NCI-H748 treated with DMSO at 0.1 percent for 48 hours (cell line): Measurements from ENCODE around the gene LDLRAD4.
"Not testable (repeated sequence)": the region's sequence is repeated elsewhere in the genome, so short reads cannot be mapped to it uniquely, and the experiment has no call there.

Experiments
- DNase-seq: peaks from one replicate; lab custom pipeline; 2025; lab: John Stamatoyannopoulos, UW

LDLRAD4 gene

DNA sequence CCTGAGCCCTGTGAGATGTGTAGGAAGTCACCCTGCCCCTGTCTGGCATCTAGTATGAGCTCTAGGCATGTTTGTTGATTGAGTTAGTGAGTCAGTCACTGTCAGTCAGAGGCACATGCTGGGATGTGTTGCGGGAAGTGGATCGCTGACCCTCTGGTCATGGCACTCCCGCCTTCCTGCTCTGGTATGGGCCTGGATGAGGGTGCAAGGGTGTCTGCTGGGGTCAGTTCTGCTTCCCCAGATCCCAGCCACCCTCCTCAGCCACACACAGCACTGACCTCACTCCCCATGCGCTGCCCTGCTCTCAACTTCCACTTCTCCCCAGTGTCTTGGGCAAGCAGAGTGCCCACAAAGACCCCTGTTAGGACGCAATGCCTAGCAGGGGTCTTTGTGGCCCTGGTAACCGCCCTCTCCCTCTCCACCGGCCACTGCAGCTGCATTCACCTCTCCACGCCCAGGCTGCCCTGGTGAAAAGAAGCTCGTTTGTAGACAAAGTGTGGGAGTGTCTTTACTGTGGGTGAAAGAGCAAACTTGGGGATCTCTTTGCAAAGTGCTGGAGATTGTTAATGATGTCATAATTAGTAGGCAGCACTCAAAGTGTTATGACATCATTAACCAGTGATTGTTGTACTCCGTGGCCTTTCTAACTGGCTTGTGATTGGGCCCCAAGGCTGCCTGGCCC is 252.1 kb downstream of the LDLRAD4 start:
- no peak for DNase-seq

DNA sequence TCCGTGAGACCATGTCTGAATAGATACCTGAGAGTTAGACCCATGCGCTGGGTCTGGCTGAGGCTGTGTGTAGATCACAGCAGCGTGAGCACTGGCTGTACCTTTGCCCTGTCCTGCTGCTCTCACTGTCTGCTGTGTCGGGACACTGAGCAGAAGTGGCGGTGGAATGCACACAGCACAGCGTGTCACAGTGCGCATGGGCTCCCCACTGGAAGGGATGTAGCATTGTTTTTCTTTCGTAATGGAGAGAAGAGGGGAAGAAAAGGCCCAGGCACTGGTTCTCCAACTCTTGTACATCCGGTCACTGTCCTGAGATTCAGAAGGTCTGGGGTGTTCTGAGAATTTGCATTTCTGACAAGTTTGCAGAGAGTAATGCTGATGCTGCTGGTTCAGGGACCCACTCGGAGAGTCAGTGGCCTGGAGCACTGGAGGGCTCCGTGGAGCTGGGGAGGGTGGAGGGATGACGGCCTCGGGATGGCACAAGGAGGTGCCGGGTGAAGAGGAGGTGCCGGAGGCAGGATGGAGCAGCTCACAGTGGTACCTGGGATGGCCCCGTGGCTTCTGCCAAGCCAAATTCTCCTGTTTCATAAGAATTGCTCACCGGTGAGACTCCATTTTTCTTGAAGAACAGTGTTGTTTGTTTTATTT is 252.8 kb downstream of the LDLRAD4 start:
- no peak for DNase-seq

DNA sequence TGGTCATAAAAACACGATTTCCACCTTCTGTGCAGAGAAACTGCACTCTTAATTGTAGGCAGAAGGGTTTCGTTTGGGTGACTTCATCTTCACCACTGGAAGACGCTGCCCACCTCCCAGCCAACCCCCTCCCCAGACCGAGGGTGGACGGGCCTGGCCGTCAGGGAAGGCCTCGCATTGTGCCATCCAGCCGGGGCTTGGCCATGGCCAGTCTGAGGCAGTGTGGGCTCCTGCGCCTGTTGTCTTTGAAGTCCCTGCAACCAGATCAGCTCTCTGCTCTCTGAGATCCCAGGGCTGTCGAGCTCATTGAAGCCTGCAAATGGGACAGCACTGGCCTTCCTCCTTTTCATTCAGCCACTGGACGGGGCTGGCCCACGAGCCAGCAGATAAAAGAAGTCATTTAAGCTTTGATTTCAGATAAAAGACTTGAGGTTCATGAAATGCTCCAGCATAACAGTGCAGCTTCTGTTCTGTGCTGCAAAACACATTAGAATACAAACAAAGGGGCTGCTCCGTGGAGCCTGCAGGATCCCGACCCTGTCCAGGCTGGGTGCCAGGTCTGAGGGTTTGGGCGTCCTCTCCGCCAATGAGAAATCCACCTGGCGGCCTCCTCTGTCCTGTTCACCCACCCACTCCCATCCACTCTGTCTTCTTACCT is 253.5 kb downstream of the LDLRAD4 start:
- no peak for DNase-seq

DNA sequence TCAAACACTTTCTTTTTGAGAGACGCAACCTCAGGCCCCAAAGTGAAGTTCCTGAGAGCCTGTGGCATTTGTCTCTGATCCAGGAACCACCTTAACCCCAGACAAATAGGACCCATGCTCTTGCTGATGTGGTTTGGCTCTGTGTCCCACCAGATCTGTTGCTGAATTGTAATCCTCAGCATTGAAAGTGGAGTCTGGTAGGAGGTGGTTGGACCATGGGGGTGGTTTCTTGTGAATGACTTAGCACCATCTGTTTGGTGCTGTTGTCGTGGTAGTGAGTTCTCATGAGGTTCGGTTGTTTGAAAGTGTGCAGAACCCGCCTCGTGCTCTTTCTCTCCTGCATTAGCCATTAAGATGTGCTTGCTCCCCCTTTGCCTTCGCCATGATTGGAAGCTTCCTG is 255.2 kb downstream of the LDLRAD4 start:
- DNase-seq: no peak

DNA sequence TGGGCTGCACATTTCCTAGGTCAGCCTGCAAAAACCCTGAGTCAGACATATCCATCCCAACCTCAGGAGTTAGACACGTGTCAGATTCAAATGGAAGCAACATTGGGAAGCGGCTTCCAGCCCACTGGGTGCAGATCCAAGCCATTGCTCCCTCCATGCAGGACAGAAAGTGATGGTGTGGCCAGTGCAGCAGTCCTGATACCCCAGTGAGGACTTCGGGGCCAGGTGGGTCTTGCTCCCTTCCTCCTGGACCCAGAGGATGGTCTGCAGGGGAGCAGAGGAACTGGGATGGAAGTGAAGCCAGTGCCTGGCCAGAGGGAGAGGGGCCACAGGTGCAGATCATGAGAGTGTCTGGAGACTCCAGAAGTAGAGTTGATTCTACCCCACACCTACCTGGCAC is 255.8 kb downstream of the LDLRAD4 start:
- no peak for DNase-seq

DNA sequence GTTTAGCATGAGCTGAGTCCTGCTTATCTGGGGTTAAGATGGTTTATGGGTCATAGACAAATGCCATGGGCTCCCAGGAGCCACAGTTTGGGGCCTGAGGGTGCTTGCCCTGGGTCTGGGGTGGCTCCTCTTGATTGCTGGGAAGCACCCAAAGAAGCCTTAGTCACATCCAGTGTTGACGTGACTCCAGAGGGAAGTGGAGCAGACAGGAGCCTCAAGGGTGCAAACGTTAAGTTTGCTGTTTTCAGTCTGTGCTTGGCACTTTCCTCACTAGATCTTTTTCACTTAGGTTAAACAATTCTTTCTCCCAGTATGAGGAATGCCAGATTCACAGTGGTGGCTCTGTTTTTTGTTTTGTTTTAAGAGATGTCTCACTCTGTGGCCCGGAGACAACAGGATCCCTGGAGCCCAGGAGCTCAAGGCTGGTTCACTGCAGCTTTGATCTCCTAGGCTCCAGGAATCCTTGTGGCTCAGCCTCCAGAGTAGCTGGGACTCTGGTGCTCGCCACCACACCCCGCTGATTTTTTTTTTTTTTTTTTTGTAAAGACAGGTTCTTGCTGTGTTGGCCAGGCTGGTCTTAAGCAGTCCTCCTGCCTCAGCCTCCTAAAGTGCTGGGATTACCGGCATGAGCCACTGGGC is 256.5 kb downstream of the LDLRAD4 start:
- DNase-seq: no peak

DNA sequence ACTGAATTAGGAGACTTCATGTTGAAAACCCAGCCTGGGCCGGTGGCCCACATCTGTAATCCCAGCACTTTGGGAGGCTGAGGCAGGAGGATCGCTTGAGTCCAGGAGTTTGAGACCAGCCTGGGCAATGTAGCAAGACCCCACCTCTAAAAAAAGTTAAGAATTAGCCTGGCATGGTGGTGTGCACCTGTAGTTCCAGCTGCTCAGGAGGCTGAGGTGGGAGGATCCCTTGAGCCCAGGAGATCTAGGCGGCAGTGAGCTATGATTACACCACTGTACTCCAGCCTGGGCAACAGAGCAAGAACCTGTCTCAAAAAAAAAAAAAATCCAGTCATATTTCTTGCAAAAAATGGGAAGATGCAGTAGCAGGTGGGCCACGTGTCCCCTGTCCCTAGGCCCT is 257.8 kb downstream of the LDLRAD4 start:
- DNase-seq: not testable (repeated sequence)

DNA sequence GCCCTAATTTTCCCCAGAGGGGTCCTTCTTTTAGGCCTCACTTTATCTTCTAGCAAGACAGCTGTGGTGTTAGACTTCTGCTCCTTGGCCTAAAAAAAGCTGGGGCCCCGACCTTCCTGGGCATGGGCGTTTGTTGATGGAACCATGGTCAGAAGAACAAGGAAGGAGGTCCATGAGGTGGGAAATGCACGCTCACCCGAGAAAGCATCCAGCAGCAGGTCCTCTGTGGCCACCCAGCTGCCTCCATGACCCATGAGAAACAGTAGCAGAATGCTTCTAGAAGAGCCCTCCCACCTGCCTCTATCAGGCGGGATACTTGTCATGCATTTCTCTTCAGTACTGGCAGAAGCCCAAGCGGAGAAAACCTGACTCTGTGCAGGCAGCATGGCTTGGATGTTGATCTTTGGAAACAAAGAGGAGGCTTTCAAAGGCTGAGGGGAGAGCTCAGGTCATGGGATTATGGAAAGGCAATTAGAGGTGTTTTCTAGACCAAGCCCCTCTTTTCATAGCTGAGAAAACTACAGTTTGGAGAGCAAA is 258.7 kb downstream of the LDLRAD4 start:
- DNase-seq: no peak

DNA sequence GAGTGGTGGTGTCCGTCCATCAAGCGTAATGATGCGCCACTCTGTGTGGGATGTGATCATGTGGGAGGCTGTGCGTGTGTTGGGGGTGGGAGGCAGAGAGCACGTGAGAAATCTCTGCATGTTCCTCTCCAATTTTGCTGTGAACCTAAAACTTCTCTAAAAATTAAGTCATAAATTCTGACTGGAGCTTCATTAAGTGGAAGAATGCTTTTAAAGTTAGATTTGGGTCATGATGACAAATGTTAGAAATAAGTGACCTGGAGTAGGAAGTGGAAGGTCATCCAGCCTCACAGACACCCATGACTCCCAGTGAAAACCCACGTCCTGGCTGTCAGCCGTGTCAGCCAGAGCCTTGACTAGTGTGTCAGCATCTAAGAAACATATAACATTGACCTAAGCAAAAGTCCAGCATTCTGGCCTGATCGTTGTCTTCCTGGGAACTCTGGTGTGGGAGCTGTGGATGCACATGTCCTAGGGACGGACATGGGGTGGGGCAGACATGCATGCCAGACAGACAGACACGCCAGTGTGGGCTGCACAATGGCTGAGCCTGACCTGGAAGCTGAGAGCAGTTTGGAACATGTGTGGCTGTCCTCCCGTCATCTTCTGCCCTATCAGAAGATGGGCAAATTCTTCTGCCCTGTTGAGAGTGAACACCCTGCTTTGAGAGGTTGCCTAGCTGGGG is 262.2 kb downstream of the LDLRAD4 start:
- no peak for DNase-seq

DNA sequence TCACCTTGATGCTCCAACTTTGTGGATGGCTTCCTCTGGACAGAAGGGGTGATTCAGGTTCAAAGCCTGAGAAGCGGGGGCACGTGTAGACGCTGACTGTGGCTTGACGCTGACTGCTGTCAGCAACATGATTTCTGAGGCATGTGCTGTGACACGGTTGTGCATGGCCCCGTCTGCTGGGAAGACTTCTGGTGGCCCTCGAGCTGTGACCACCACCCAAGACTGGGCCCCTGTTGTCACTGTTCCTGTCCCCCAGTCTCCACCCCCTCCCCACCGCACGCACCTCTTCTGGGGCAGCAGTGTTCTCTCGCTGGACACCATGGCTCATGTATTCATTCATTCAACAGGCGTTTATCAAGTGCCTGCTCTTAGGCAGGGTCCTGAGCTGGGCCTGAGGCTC is 262.8 kb downstream of the LDLRAD4 start:
- no peak for DNase-seq

DNA sequence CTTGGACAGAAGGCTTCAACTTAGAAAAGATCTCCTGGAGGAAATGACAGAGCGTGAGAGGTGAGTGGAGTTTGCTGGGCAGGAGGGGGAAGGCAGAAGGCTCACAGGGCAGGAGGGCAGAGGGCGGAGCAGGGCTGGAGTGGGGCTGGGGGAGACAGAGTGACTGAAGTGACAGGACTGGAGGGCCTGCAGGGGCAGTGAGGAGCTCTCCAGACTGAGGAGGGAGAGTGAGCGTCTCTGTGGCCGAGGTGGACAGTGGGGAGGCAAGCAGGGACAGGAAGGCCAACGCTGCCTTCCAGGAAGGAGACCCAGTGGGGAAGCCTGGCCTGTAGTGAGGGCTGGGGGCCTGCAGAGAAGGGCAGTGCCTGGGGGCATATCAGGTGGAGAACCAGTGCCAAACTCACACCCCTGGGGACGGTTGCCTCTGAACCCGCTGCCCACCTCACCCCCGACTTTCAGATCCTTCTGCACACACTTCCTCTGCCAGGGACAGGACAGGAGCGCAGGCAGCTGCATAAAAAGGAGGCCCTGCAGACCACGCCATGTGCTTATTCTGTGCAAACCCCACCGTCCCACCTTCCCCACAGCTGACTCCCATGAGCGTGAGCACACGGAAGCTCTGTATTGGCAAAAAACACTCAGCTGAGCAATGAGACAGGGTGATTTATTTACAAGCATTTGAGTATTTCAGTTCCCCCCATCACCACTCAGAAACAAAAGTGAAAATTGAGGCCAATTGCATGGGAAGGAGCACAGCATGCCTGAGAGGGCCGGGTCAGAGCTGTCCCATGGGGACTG is 263.5 kb downstream of the LDLRAD4 start:
- no peak for DNase-seq

DNA sequence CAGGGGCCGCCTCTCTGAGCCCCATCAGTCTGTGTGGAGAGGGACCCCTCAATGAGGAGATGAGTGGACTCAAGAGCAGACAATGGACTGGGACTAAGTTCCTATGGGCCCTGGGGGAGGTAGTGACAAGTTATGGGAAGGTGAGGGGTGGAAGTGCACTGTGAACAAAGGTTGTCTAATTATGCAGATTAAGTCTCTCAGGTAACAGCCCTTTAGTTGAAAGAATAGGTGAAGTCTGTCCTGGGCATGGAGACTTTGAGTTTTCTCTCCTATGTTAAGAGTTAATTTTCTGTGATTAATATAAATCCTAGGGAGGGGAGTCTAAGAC is 264.0 kb downstream of the LDLRAD4 start:
- DNase-seq: no peak

DNA sequence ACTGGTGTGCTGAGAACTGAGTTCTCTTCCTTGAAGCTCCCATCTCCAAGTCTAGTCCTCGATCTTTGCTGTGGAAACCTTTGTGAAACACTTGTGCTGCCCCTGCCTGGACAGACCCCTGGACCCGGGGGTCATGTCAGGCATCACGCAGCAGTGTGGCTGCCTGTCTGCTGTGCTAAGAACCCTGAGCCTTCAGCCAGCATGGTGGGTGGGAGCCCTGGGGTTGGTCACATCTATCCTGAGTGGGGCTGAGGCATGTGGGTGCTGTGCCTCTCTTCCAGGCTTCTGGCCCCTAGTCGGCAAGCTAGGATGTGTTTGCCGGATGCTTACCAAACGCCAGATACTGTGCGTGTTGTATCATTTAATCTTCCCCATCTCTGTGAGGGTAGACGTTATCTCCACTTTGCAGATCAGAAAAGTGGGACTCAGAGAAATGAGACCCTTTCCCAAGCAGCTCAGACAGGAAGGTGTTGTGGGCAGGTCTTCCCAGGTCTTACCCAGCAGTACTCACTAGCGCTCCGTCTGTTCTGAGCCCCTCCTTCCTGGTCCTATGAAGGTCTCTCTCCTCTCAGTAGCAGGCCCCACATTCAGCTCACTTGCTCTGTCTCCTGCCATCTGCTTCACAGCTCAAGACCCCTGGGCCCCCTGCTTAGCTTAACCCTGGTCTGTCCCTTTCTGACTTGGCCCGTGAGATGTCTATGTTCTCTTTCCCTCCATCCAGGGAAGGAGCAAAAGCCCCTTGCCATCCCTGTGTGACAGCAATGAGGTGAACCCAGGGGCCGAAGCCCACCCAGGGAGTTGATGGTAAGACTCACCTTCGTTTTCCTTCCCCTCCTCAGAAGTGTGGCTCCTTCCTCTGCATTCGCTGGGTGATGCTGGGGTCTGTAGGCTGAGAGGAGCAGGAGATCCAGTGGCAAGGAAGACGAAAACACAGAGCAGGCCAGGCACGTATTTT is 265.0 kb downstream of the LDLRAD4 start:
- no peak for DNase-seq

DNA sequence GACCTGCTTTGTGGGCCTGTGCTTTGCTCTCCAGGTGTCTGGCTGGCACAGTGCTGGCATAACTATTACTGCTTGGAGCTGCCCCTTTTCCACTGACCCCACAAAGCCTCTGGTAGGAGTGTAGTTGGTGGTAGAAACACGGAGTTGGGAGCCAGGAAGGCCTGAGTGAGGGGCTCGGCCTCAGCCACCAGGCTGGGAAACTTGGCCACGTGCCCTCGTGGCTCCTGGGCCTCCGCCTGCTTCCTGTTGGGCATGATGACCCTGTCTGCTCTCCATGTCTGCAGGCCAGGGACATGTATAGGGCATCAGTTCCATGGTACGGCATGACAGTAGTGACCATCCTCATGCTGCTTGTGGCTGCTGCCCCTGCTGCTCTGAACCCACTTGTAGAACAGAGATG is 266.6 kb downstream of the LDLRAD4 start:
- no peak for DNase-seq

DNA sequence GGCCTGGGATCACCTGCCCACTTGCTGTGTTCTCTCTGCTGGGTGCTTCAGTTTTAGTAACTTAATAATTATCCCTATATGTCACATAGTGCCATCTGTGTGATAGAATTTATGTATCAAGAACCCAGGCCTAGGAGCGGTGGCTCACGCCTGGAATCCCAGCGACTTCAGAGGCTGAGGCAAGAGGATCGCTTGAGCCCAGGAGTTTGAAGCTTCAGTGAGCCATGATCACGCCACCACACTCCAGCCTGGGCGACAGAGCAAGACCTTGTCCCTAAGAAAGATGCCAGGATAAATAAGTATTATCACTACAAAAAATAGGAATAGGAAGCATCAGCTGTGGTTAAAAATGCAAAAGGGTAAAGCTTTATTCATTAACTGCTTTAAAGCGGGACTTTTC is 267.0 kb downstream of the LDLRAD4 start:
- no peak for DNase-seq

DNA sequence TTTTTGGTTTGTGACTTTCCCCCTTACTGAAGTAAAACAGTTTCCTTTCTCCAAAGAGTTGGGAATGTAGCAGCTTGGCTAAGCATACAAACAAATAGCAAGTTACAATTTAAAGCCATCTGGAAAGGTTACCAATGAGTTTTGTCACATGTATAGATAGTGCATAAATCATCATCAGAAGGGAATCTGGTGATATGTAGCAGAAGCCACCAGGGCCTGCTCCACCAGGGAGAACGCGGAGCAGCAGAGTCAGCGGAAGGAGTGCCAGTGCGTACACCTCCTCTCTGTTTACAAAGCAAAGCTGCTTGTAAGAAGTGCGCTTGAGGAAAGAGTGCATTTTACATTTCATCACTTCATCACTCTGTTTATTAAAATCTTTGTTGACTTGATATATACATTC is 267.7 kb downstream of the LDLRAD4 start:
- DNase-seq: no peak

DNA sequence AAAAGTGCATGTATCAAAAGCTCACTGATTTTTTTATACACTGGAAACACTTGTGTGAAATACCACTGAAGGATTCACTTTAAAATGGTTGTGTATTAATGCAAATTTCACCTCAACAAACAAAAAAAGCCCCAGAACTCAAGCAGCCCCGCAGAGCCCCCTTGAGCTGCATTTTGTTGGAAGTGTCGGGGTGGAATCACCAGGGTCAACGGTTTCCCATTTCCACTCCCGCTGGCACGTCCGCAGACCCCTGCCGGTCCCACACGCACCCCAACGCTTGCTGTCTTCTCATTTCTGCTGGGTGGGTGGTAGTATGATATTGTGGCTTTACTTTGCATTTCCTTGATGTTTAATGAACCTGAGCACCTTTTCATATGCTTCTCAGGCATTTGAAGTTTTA is 268.1 kb downstream of the LDLRAD4 start:
- DNase-seq: no peak

DNA sequence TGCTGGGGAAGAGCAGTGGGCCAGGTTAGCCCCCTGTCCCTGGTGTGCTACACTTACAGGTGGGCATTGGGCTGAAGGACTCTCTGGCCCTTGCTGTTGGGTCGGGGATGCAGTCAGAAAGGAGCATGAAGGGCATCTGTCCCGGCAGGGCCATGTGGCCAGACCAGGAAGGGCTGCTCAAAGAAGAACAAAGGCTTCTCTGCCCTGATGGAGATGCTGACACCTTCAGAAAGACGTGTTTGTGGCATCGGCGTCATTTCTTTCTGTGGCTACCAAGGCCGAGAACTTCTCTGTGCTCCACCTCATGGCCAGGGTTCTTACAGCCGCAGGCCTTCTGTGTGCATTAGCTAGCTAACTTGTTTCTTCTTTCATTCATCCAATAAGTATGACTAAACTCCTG is 268.7 kb downstream of the LDLRAD4 start:
- DNase-seq: no peak

DNA sequence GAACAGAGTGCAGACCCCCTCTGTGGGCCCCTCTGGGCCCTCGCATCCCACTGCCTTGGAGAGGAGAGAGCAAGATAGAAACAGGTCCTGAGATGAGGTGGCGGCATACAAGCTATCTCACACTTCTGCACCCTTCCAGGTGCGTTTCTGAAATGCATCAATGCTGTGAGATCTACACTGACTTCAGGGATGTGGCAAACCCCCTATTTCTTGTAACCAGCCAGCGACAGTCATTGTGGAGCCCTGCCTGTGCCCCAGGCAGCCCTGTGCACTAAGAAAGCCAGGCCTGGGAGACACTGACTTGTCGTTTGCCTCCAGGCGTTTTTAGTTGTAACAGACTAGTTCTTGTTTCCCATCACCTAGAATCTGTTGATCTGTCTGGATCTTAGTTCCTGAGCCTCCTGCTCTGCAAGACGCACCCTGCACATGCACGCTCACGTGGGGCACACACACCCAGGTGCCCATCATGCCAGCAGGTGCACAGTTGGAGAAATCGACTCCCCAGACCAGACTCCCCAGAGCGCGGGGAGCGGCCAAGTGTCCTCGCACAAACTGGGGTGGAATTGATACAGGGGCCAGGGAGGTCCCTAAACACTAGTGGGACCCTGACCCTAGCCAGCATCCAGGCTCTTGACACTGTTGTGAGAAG is 269.8 kb downstream of the LDLRAD4 start:
- no peak for DNase-seq

DNA sequence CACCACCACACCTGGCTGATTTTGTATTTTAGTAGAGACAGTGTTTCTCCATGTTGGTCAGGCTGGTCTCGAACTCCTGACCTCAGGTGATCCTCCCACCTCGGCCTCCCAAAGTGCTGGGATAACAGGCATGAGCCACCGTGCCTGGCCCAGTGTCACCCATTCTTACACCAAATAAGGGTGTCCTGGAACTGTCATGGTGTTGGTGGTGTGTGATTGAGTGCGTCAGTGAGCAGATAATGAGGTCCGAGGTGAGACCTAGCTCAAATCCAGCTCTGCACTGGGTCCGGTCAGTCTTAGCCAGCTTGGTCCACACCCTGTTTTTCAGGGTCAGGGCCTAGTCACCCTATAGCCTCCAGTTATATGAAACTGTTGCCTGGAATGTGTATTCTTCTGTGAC is 270.7 kb downstream of the LDLRAD4 start:
- DNase-seq: not testable (repeated sequence)
